HG02884 (cell line): ENCODE data around the gene KRT84.

Experiments
- ATAC-seq: cut with Tn5 transposase; IDR thresholded peaks from one replicate; pipeline ENCODE4 v1.9.1; 2021; ENCODE audit warnings: mild to moderate bottlenecking, moderate library complexity; ENCODE audit not compliant: unreplicated experiment

Gene KRT84

DNA sequence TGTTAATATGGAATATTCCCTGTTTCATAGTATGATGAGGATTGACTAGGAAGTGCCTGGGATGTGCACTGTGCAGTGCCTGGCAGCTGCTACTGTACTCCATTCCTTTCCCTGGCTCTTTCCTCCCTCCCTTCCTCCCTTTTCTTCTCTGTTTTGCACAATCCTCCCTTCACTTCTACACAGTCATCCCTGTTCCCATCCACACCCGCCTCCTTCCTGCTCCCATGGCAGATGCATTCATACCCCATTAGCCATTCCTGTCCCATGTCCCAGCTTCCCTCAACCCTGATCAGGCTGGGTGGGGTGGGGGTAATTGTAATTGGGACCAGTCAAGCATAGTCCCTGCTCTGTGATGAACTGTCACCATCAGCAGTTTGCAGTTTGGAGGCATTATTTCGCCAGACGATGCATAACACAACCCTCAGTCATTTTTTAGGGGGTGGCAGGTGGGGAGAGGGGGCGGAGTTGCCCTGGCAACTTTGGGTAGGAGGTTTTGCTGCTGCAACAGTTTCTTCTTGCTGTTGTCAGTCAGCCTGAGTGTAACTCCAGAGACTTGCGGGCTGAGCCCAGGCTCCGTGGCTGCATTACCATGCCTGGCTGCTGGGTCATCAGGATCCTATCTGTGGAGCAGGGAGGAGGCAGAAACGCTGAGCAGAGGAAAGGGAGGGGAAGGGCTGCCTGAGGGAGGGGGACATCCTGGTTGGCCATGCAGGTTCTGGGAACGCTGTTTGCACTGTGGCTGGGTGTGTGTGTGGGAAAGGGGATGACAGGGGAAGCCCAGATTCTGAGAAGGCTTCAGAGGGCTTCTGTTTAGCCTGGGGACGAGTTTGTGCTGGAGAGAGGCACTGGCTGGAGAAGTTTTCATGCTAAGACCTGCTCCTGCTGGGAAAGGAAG is 4.1 kb upstream of the KRT84 start:
- ATAC-seq = no peak

DNA sequence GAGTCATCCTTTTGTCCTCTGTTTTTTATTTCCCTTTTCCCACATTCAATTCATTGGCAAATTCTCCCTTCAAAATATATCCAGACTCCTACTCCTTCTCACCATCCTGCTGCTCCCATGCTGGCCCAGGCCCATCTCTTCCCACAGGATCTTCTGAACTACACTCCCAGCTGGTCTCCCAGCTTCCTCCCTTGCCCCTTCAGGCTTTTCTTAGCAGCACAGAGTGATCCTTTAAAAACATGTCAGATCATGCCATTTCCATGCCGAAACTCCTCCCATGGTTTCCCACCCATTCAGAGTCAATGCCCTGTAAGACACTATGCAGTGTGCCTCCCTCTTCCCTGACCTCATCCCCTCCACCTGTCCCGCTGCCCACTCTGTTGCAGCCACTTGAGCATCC is 2.4 kb upstream of the KRT84 start:
- ATAC-seq = no peak

DNA sequence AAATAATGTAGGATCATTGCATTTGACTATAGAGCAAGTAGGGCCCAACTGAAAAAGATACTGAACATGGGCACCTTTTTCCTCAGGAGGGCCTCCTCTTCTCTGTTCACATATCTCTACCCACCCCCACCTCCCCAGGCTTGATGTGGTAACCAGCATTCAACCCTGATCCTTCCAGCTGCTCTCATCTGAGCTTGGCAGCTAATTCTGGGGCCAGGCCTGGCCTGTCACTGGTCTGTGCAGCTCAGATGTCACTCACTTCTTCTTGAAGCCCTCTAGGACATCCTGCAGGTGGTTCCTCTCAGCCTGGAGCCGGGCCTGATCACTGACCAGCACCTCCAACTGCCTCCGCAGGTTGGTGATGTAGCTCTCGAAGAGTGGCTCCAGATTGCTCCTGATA is 2.1 kb downstream of the KRT84 start:
- ATAC-seq = no peak

DNA sequence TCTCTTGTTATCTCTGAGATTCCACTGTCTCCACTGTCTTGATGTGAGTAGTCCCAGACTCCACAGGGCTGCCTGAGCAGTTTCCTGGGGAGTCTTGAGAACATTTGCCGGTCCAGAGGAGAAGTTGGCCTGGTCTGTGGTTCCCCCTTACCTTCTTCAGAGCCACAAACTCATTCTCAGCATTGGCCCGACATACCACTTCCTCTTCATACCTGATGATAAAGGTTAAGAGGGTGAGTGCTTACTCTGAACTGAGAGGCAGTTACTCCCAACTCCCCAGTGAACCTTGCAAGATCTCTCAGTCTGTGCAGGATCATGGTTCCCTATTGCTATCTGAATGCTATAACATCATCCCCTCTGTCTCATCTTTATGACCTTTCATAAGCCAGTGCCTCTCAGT is 2.6 kb downstream of the KRT84 start:
- ATAC-seq = no peak

DNA sequence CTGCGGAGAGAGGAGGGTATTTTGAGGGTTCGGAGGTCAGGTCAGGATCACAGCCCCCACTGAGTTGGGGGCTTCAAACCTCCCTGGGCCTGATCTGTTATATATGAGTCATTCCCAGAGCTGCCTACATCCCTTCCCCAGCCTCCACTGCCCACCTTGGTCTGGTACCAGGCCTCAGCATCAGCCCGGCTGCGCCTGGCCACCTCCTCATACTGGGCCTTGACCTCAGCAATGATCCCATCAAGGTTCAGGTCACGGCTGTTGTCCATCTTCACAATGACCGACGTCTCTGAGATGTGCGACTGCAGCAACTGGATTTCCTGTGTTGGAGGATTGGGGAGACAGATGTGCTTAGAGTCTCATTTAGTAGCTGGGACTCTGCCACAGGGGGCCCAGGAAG is 4.2 kb downstream of the KRT84 start:
- ATAC-seq = no peak

DNA sequence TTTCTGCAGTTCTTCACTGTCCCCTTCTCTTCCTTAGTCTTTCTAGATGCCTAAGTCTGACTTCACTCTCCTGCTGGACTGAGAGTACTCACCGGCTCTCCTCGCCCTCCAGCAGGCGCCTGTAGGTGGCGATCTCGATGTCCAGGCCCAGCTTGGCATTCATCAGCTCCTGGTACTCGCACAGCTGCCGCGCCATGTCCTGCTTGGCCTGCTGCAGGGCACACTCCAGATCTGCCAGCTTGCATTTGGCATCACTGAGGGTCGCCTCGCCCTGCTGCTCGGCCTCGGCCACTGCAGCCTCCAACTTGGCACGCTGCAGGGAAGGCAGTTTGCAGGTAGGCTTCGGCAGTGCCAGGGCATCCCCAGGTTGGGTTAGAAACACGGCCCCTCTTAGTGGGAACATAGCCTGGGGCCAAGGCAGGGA is 5.2 kb downstream of the KRT84 start:
- ATAC-seq = no peak

DNA sequence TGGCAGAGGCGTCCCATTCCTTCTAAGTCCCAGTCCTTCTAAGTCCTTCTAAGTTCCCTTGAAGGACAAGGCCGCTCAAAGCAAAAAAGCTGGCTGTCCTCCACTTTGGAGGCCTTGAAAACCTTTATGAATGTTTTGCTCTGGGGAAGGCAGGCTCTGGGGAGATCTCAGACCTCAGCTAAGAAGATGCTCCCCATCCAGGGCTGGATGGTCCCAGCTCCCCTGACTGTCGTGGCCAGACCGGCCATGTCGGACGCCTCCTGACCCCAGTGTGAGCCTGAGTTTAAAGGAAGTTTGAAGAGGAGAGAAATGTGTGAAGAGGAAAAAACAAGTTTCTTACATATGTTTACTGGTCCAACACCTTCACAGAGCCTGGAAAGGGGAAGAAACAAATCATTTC is 5.9 kb downstream of the KRT84 start:
- no peak for ATAC-seq

DNA sequence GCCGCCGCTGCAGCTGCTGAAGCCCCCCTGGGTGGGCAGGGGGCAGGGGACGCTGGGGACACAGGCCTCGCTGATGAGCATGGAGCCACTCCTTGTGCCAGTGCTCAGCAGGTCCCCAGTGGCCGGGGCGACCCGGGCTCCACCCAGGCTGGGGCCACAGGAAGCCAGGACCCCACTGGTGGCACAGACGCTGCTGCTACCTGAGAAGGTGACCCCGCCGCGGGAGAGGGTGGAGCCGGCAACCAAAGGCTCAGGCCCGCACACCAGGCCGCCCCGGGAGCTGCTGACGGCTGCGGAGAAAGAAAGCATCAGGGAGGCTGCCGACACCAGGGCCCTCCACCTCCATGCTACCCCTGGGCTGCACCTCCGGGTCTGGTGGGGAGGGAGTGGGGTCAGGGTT is 7.4 kb downstream of the KRT84 start:
- ATAC-seq = no peak

DNA sequence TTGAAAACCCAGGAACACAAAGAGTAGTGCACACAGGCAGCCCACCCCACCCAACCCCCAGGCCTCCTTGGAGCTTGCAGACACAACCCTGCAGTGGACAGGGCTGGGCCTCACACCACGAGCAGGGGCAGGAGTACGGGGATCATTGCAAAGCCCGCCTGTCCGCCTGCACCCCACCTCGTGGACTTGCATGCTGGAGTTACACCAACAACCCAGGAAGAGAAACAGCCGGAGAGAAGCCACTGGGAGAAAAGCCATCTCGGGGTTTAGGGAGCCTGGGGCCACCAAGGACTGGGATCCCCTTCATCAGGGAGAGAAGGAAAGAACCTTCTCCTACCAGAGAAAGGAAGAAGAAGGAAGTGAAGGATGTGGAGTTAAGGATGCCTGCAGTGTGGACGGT is 8.2 kb downstream of the KRT84 start:
- ATAC-seq = no peak

DNA sequence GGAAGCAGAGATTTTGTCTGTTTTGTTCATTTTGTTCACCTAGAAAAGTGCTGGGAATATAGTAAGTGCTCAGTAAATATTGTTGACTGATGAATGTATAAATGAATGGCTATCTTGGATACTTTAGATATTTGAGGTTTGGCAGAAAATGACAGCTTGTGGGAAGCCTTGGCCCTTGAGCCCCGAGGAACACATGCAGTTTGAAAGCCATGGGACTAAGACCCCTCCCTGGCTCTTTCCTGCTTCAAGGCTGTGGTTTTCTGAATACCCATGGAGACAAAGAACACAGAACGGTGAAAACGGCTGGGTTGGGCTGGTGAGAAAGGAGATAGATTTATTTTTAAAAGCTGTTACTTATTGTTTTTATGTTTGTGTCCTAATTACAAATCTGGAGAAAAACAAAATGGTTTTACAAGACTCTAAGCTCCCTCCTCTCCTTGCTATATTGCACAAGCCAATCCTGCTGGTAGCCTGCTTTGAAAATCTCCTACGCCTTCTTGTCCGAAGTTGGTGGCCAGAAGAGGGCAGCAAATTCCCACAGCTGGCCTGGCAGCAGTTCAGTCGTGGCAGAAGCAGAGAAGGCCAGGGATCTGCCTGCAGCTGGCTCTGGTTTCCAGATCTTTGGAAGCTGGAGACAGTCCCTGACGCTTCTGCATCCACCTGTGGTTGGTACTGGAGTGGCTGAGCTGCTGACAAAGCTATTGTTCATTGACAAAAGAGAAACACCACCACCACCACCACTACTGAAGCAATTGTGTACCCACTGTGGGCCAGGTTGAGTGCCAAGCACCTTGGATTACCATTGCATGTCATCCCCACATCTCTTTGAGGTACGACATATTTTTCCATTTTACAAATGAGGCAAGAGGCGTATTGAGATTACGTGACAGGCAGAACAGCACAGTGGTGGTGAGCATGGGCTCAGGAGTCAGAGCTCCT is 13.0 kb downstream of the KRT84 start:
- ATAC-seq = no peak

DNA sequence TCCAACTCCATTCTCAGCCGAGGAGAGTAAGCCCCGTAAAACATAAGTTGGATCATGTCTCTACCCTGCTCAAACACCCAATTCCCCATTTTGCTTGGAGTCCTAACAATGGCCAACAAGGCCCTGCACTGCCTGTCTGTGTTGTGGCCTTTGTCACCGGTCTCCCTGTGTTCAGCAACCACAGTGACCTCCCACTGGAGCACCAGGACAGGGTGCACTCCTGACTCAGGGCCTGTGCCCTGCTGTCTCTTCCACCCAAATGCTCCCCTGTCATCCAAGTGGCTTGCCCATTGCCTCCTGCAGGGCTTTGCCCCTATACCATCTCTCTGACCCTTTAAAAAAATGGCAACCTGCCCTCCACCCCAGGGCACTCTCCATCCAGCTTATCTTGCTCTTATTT is 13.7 kb downstream of the KRT84 start:
- ATAC-seq = no peak

DNA sequence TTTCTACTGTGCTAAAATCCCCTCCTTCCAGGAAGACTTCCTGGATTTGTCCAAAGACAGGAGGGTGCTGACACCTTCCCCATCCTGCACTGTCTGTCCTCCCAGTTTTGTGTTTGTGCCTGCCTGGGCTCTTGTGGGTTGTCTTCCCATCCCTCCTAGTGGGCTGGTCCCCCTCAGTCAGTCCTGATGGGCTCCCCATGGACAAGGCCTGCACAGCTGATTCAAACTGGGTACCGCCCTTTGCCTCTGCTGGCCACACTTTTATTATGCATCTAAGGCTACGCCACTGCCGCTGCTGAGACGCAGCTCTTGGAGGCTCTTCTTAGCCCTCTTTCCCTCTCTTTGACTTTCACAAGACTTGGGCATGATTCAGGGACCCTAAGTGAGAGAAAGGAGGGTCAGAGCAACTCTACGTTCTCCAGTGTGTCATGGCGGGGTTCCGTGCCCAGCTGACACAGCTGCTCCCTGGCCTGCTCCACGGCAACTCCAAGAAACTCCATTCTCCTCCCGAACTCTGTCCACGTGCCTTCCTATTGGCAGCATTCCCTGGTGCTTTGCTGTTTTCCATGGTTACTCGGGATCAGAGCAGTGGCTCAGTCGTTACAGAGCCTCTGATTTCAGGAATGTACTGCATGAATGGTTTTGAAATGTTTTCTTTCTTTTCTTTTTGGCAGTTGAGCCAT is 14.4 kb downstream of the KRT84 start:
- ATAC-seq = no peak

DNA sequence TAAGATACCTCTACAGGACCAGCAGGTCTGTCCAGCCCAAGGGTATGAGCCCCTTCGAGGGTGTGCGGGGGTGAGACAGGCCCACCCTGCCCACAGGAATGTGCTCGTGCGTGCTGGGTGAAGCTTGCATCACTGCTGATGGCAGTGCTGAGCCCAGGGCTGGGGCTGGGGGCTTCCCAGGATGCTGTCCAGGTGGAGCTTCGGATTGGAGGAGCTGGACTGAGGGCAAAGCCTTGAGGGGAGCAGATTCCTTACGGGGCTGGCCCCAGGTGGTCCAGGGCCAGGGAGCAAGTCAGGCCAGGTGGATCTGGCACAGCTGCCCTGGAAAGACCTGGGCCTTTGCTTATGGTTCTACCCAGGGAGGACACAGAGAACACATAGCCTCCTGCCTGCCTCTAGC is 15.6 kb downstream of the KRT84 start:
- no peak for ATAC-seq

DNA sequence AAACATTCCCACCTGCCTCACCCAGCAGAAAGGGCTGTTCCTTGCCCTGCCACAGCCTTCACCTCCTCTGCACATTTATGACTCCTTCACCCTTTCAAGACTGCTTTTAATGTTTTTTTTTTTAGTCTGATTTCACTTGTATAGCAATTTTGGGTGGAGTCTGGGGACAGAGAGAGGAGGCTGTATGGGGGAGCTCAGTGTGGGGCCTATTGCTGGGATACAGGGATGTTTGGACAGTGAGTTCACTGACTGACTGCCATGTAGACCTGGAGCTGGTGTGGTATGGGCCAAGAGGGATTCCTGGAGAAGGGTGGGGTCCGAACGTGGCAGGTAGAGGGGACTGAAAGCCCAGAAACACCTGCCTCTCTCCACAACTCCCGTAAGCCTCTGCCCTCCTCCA is 16.2 kb downstream of the KRT84 start:
- ATAC-seq = no peak

DNA sequence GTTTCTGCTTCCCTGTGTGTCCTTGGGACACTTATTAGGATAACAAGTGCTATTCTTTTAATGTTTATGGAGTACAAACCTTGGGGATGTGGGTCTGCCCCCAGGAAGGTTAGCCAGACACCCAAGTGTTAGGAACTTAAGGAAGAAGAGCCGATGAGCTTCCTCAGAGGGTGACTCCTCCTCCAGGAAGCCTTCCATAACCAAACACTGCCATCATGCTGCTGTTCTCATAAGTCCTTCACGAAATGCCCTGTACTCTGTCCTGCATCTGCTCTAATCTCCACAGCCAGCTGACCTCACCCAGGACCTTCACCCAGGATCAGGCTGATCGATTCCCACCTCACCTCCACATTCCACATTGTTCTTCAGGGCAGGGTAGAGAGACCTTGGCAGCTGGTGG is 16.9 kb downstream of the KRT84 start:
- ATAC-seq = no peak

DNA sequence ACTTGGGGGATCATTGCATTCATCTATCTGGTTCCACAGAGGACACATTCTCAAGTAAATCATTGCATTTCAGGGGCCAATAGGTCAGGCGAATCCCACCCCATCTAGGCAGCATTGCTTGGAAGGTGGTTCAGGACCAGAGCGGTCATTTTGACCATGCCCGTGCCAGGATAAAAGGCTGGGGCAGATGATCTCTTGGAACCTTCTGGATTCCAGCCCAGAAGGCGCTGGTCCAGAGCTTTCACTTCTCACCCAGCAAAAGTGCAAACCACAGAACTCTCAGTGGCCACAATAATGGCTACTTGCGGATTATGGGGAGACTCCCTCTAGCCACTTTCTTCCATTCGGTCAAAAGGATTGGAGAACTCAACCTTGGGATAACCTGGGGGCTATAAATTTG is 17.6 kb downstream of the KRT84 start:
- ATAC-seq = no peak

DNA sequence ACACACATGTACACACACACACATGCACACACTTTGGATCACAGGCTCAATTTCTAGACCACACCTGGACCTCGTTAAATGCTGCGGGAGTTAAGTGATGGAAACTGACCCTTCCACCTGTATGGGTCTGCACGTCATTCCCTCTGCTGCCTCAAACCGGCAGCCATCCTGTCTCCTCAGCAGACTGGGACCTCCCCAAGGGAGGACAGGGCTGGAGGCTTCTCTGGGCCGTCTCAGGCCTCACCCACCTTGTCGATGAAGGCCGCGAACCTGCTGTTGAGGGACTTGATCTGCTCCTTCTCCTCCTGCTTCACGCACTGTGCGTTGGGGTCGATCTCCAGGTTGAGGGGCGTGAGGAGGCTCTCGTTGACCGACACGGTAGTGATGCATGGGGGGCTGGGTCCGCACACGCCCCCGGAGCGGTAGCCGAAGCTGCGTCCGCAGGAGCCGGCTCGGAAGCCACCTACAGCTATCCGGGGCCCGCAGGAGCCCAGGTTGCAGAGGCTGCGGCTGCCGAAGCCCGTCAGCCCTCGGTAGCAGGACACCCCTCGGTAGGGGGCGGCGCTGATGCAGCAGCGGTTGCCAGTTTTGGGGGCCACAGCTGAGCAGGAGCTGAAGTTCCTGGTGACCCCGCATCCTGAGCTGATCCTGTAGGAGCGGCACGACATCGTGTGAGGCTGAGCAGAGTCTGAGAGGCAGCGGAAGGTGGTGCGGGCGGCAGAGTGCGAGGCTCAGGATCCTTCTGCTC is 18.5 kb downstream of the KRT84 start, which contains the start of gene KRT85:
Gene KRT85 (minus strand): TSS at position 744 of the 748 bp plus-strand sequence. CDS start 76 bp downstream, at position 668.
- no peak for ATAC-seq

DNA sequence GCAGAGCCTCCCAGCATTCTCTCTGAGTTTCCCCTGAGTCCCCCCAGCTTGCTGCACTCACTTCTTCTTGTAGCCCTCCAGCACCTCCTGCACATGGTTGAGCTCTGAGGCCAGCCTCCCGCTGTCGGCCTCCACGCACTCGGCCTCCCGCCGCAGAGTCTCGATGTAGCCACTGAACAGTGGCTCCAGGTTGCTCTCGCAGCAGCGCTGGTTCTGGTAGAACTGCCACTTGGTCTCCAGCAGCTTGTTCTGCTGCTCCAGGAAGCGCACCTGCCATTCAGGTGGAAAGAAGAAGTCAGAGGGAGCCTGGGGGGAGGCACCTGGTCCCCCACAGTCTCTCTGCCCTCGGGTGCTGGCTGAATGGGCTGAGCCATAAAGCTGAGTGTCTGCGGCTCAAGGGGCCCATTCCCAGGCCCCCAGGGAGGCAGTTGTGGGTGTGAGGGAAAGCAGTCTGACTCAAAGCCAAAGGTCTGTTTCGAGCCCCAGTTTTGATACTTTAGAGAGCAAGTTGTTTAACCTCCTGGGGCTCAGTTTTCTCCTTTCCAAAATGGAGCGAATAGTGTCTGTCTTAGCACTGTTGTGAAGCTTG is 20.5 kb downstream of the KRT84 start:
- no peak for ATAC-seq

DNA sequence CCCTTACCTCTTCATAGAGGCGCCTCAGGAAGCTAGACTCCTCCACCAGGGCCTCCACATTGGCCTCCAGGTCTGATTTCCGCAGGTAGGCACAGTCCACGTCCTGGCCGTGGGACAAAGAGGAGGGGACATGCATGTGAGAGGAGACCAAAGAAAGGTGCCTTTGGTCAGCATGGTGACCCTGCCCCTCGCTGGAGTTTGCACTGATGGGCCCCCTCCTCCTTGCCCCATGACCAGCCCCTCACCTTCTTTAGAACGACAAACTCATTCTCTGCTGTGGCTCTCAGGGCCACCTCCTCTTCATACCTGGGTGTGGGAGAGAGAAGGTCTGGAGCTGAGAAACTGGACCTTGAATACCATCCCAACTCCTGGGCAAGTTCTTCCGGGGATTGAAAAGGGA is 21.4 kb downstream of the KRT84 start:
- ATAC-seq = no peak

DNA sequence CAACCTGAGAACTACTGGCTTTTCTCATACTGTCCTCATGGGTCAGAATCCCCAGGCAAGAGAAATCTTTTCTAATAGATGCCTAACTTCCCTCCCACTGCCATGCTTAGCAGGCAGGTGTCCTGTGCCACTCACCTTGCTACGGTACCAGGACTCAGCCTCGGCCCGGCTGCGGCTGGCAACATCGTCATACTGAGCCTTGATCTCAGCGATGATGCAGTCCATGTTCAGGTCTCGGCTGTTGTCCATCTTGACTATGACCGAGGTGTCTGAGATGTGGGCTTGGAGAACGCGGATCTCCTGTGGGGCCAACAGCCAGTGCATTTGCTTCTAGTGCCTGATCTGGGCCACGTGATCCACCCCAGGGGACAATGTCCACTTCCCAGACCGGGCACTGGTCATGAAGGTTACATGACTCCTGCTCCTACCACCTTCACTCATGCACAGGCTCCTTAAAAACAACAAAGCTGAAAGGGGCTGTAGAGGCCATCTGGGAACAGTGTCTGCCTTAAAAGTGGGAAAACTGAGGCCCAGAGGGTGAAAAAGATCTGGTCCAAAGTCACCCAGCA is 22.3 kb downstream of the KRT84 start:
- ATAC-seq = no peak
